Upper lobe of left lung (tissue), 6 donors: Measurements from ENCODE around the gene NSUN5. TPM values are rescaled to one million over a fixed set of nuclear protein-coding genes. Genes with fewer than 3 reads are reported as not detected.
"Not testable (repeated sequence)": the region's sequence is repeated elsewhere in the genome, so short reads cannot be mapped to it uniquely, and the experiment has no call there.

Experiments used
- ATAC-seq, 2 donors: fragments of 200-7000 bp; cut with Tn5 transposase; one replicate each; pipeline ENCODE4 v1.9.1; 2022; ENCODE audit warnings: mild to moderate bottlenecking in 2 of 2, moderate library complexity in 2 of 2; ENCODE audit not compliant: low FRiP score in 2 of 2
- DNase-seq, 2 donors: peaks; one replicate each; pipeline ENCODE4 v3.0.0-alpha.2; 2019 to 2020
- H3K27ac ChIP-seq, 4 donors: fragments of 200-600 bp; sonication (generic); one replicate each; pipeline ENCODE4 v1.5.1; 2016 to 2019
- H3K27me3 ChIP-seq, 4 donors: fragments of 200-600 bp; sonication (generic); one replicate each; pipeline ENCODE4 v1.5.1; 2017 to 2019
- H3K36me3 ChIP-seq, 4 donors: fragments of 200-600 bp; sonication (generic); one replicate each; pipeline ENCODE4 v1.5.1; 2016 to 2019
- H3K4me1 ChIP-seq, 4 donors: fragments of 200-600 bp; sonication (generic); one replicate each; pipeline ENCODE4 v1.5.1; 2018 to 2019
- H3K4me3 ChIP-seq, 4 donors: fragments of 200-600 bp; sonication (generic); one replicate each; pipeline ENCODE4 v1.5.1; 2017 to 2019; ENCODE audit warnings: mild to moderate bottlenecking in 2 of 4, moderate library complexity in 1 of 4
- H3K9me3 ChIP-seq, 4 donors: fragments of 200-600 bp; sonication (generic); one replicate each; pipeline ENCODE4 v1.5.1; 2018 to 2019
- CTCF ChIP-seq, 6 experiments: fragments of 450-650 bp in 4 of 6; fragments of 200-600 bp in 2 of 6; sonication (generic) in 2 of 6; IDR thresholded peaks; one replicate each; pipeline ENCODE4 v1.5.1; 2016 to 2019; ENCODE audit warnings: antibody characterized with exemption in 6 of 6
- EP300 ChIP-seq, 4 donors: sonication (generic); formaldehyde crosslinking; IDR thresholded peaks; one replicate each; pipeline ENCODE4 v1.5.1; 2017; ENCODE audit warnings: antibody characterized with exemption in 4 of 4, control low read depth in 2 of 4
- POLR2A ChIP-seq, 4 donors: fragments of 450-650 bp; IDR thresholded peaks; one replicate each; pipeline ENCODE4 v1.5.1; 2016 to 2017; ENCODE audit warnings: antibody characterized with exemption in 4 of 4, mild to moderate bottlenecking in 2 of 4
- POLR2AphosphoS5 ChIP-seq, 2 donors: sonication (generic); formaldehyde crosslinking; IDR thresholded peaks; one replicate each; pipeline ENCODE4 v1.5.1; 2017; ENCODE audit warnings: antibody characterized with exemption in 2 of 2
- WGBS, 2 donors: methylation state at CpG; one replicate each; pipeline ENCODE4 v1.1.5; 2017 to 2018; 5-methylcytosine and 5-hydroxymethylcytosine counted together
- total RNA-seq, 6 donors: library from RNA; depleted of rRNA in 4 of 6; stranded (reverse); fragments of >200 nt in 4 of 6; gene quantifications; one replicate each; pipeline versions ENCODE4 v1.1.0 to v1.2.1, GENCODE V29; 2016 to 2021
- donor health status: DM: no; HTN: no; CAD: no; lungs with moderate emphysema.
- donor health status: DM: no; HTN: yes; CAD: no; lungs with severe emphysema.

The NSUN5 gene
- total RNA-seq, 6 donors from 2014 or later: 19.4 to 34.5 (median 30.9) TPM

- WGBS, 2 donors: 80 to 92% methylated on average over 3 to 9 of the region's 9 CpGs
- H3K36me3 ChIP-seq: no peaks in the 10 kb centered on the region
- no peak overlapping the region for H3K27ac ChIP-seq
- no peak overlapping the region for H3K4me3 ChIP-seq
- no peaks in the 10 kb centered on the region for H3K9me3 ChIP-seq
- ATAC-seq (no peak), DNase-seq (no peak)
- TF ChIP-seq POLR2AphosphoS5 (IDR thresholded peaks at IDR 0.05): no peak
- TF ChIP-seq POLR2A (IDR thresholded peaks at IDR 0.05): no peak
- no peak for TF ChIP-seq CTCF (IDR thresholded peaks at IDR 0.05)
- TF ChIP-seq EP300 (IDR thresholded peaks at IDR 0.05): no peak
- no peaks in the 10 kb centered on the region for H3K4me1 ChIP-seq
- no peaks in the 10 kb centered on the region for H3K27me3 ChIP-seq
Measured at GRCh38 chr7:73316521-73316920, 7.9 kb upstream of the NSUN5 start.

- ATAC-seq: no peak
- DNase-seq: no peak
- TF ChIP-seq POLR2AphosphoS5 (IDR thresholded peaks at IDR 0.05): no peak
- no peak for TF ChIP-seq POLR2A (IDR thresholded peaks at IDR 0.05)
- no peak for TF ChIP-seq EP300 (IDR thresholded peaks at IDR 0.05)
- TF ChIP-seq CTCF (IDR thresholded peaks at IDR 0.05): no peak
- 83 to 87% methylated on average over 5 of the region's 5 CpGs for WGBS, 2 donors
- H3K4me3 ChIP-seq: no peak overlapping the region
- H3K27ac ChIP-seq: no peak overlapping the region
- H3K36me3 ChIP-seq: no peaks in the 10 kb centered on the region
- H3K27me3 ChIP-seq: no peaks in the 10 kb centered on the region
- H3K4me1 ChIP-seq: peaks cover 0 to 3% (median 1%) of the 10 kb centered on the region in 4 donors
- H3K9me3 ChIP-seq: no peaks in the 10 kb centered on the region
Measured at GRCh38 chr7:73314271-73314670, 5.6 kb upstream of the NSUN5 start.

GRCh38 chr7:73313521-73313906 lies 4.9 kb upstream of the NSUN5 start:
- Histone ChIP-seq H3K36me3 (no peaks in the 10 kb centered on the region), H3K9me3 (no peaks in the 10 kb centered on the region), H3K4me3 (no peak overlapping the region), H3K27me3 (no peaks in the 10 kb centered on the region), H3K4me1 (peaks cover 3 to 9% (median 7%) of the 10 kb centered on the region in 4 donors), H3K27ac (no peak overlapping the region)
- ATAC-seq: no peak
- 81 to 85% methylated on average over 4 of the region's 4 CpGs for WGBS, 2 donors
- no peak for DNase-seq
- TF ChIP-seq EP300 (IDR thresholded peaks at IDR 0.05): no peak
- TF ChIP-seq POLR2A (IDR thresholded peaks at IDR 0.05): no peak
- no peak for TF ChIP-seq POLR2AphosphoS5 (IDR thresholded peaks at IDR 0.05)
- no peak for TF ChIP-seq CTCF (IDR thresholded peaks at IDR 0.05)

GRCh38 chr7:73312831-73313520 lies 4.3 kb upstream of the NSUN5 start:
- Histone ChIP-seq H3K4me1 (peaks cover 5 to 13% (median 10%) of the 10 kb centered on the region in 4 donors), H3K27me3 (no peaks in the 10 kb centered on the region), H3K27ac (no peak overlapping the region), H3K36me3 (no peaks in the 10 kb centered on the region), H3K4me3 (no peak overlapping the region), H3K9me3 (no peaks in the 10 kb centered on the region)
- ATAC-seq: no peak
- peak in 1 of 2 donors; percentile 76 for DNase-seq
- TF ChIP-seq EP300 (IDR thresholded peaks at IDR 0.05) (no peak), POLR2A (IDR thresholded peaks at IDR 0.05) (no peak), CTCF (IDR thresholded peaks at IDR 0.05) (no peak), POLR2AphosphoS5 (IDR thresholded peaks at IDR 0.05) (no peak)
- 73 to 95% methylated on average over 3 to 27 of the region's 48 CpGs for WGBS, 2 donors

- WGBS, 2 donors: 93 to 95% methylated on average over 5 to 7 of the region's 7 CpGs
- not testable (repeated sequence) for H3K27ac ChIP-seq, H3K9me3 ChIP-seq, H3K4me3 ChIP-seq, H3K27me3 ChIP-seq, DNase-seq, ATAC-seq, H3K36me3 ChIP-seq
- H3K4me1 ChIP-seq: peaks cover 8 to 24% (median 14%) of the 10 kb centered on the region in 4 donors
Measured at GRCh38 chr7:73311421-73311820, 2.8 kb upstream of the NSUN5 start.
